Activated CD4-positive, alpha-beta T cell treated with anti-CD3 and anti-CD28 coated beads, Interleukin-2, amount 10 ng/mL, durations not matched to agents 7 days and 5 days (primary cell): Measurements from ENCODE around the gene AGBL3. TPM values are rescaled to one million over a fixed set of nuclear protein-coding genes. Genes with fewer than 3 reads are reported as not detected.

Experiments used
- CTCF ChIA-PET: fragments of 350-600 bp; sonication (Branson Sonifier 250); formaldehyde crosslinking; loops from one replicate; lab custom pipeline; 2021; ENCODE audit warnings: antibody characterized with exemption; lab: Charles Lee
- POLR2A ChIA-PET: fragments of 350-600 bp; sonication (Branson Sonifier 250); formaldehyde crosslinking; loops from one replicate; lab custom pipeline; 2021; ENCODE audit warnings: antibody characterized with exemption; lab: Charles Lee
- DNase-seq: peaks from one replicate; pipeline ENCODE4 v3.0.0-alpha.2; 2020
- H3K27ac Mint-ChIP-seq: one replicate; pipeline ENCODE4 v1.8.0; 2021; ENCODE audit warnings: mild to moderate bottlenecking, moderate library complexity, mixed read lengths
- H3K27me3 Mint-ChIP-seq: one replicate; pipeline ENCODE4 v1.8.0; 2021; ENCODE audit warnings: mixed read lengths
- H3K36me3 Mint-ChIP-seq: one replicate; pipeline ENCODE4 v1.8.0; 2021; ENCODE audit warnings: low read depth, mixed read lengths
- H3K4me1 Mint-ChIP-seq: one replicate; pipeline ENCODE4 v1.8.0; 2021; ENCODE audit warnings: mixed read lengths
- H3K4me3 Mint-ChIP-seq: one replicate; pipeline ENCODE4 v1.8.0; 2021; ENCODE audit warnings: mild to moderate bottlenecking, moderate library complexity, mixed read lengths
- H3K9me3 Mint-ChIP-seq: one replicate; pipeline ENCODE4 v1.8.0; 2021; ENCODE audit warnings: mixed read lengths
- total RNA-seq, 2 experiments: library from RNA; stranded (reverse); gene quantifications; one replicate each; pipeline ENCODE4 v1.2.3, GENCODE V29; 2021

Gene AGBL3
- total RNA-seq, 2 experiments from 2014 or later = 1.9 TPM

- Mint-ChIP-seq H3K9me3 (no peaks in the 10 kb centered on the region), H3K4me1 (peaks cover 31% of the 10 kb centered on the region), H3K27ac (peak overlapping the region; percentile 93), H3K27me3 (no peaks in the 10 kb centered on the region), H3K4me3 (peak overlapping the region; percentile 91), H3K36me3 (peaks cover 12% of the 10 kb centered on the region)
- no peak for DNase-seq
- ChIA-PET CTCF (interaction anchor here (0.7 to 2.6 kb wide), 15 partner anchors 10 to 341 kb away, joined by 3 to 12 read pairs (median 4); no protein-coding TSS in a partner anchor), POLR2A (interaction anchor here (0.6 kb wide), 3 partner anchors 51 to 550 kb away, joined by 3 read pairs; partner anchors contain the start of gene BPGM)
Measured at GRCh38 chr7:134985894-134986362, 380 bp upstream of the AGBL3 start.

- no peaks in the 10 kb centered on the region for H3K9me3 Mint-ChIP-seq
- ChIA-PET CTCF (interaction anchor here (0.6 to 1.4 kb wide), 6 partner anchors 13 to 302 kb away, joined by 3 to 4 read pairs (median 3); no protein-coding TSS in a partner anchor), POLR2A (no interaction called here)
- peaks cover 49% of the 10 kb centered on the region for H3K4me1 Mint-ChIP-seq
- H3K36me3 Mint-ChIP-seq = peaks cover 26% of the 10 kb centered on the region
- DNase-seq = no peak
- H3K27me3 Mint-ChIP-seq = no peaks in the 10 kb centered on the region
- no peak overlapping the region for H3K4me3 Mint-ChIP-seq
- no peak overlapping the region for H3K27ac Mint-ChIP-seq
Measured at GRCh38 chr7:134988161-134988560, 1.9 kb downstream of the AGBL3 start.

GRCh38 chr7:134991469-134992339 lies 5.4 kb downstream of the AGBL3 start:
- DNase-seq = no peak
- H3K4me1 Mint-ChIP-seq = peaks cover 56% of the 10 kb centered on the region
- no peaks in the 10 kb centered on the region for H3K9me3 Mint-ChIP-seq
- no peaks in the 10 kb centered on the region for H3K27me3 Mint-ChIP-seq
- ChIA-PET CTCF (interaction anchor here (1.3 kb wide), 1 partner anchor 179 kb away, joined by 5 read pairs; the partner anchor contains the start of gene CYREN), POLR2A (no interaction called here)
- H3K4me3 Mint-ChIP-seq = no peak overlapping the region
- H3K36me3 Mint-ChIP-seq = peaks cover 47% of the 10 kb centered on the region
- H3K27ac Mint-ChIP-seq = no peak overlapping the region

GRCh38 chr7:134992626-134993179 lies 6.4 kb downstream of the AGBL3 start:
- DNase-seq = no peak
- Mint-ChIP-seq H3K27me3 (no peaks in the 10 kb centered on the region), H3K4me1 (peaks cover 49% of the 10 kb centered on the region), H3K4me3 (no peak overlapping the region), H3K9me3 (no peaks in the 10 kb centered on the region), H3K27ac (no peak overlapping the region), H3K36me3 (peaks cover 47% of the 10 kb centered on the region)
- POLR2A ChIA-PET = no interaction called here
- CTCF ChIA-PET = interaction anchor here (1.3 kb wide), 1 partner anchor 178 kb away, joined by 5 read pairs; the partner anchor contains the start of gene CYREN

GRCh38 chr7:134993877-134994456 lies 7.7 kb downstream of the AGBL3 start:
- Mint-ChIP-seq H3K27ac (no peak overlapping the region), H3K36me3 (peaks cover 46% of the 10 kb centered on the region), H3K4me3 (no peak overlapping the region), H3K4me1 (peaks cover 46% of the 10 kb centered on the region), H3K9me3 (no peaks in the 10 kb centered on the region), H3K27me3 (no peaks in the 10 kb centered on the region)
- POLR2A ChIA-PET = no interaction called here
- CTCF ChIA-PET = interaction anchor here (0.6 kb wide), 1 partner anchor 175 kb away, joined by 3 read pairs; no protein-coding TSS in a partner anchor
- no peak for DNase-seq

- Mint-ChIP-seq H3K4me1 (peaks cover 38% of the 10 kb centered on the region), H3K9me3 (no peaks in the 10 kb centered on the region), H3K27me3 (no peaks in the 10 kb centered on the region), H3K4me3 (no peak overlapping the region), H3K27ac (peak overlapping the region; percentile 38), H3K36me3 (peaks cover 39% of the 10 kb centered on the region)
- peak; percentile 7 for DNase-seq
- ChIA-PET CTCF (interaction anchor here (1.7 kb wide), 1 partner anchor 9 kb away, joined by 12 read pairs; the partner anchor contains the start of gene AGBL3), POLR2A (no interaction called here)
Measured at GRCh38 chr7:134995239-134996096, 9.2 kb downstream of the AGBL3 start.

- peaks cover 35% of the 10 kb centered on the region for H3K4me1 Mint-ChIP-seq
- DNase-seq = no peak
- CTCF ChIA-PET = interaction anchor here (1.7 kb wide), 1 partner anchor 9 kb away, joined by 12 read pairs; the partner anchor contains the start of gene AGBL3
- peaks cover 35% of the 10 kb centered on the region for H3K36me3 Mint-ChIP-seq
- no peak overlapping the region for H3K4me3 Mint-ChIP-seq
- peak overlapping the region; percentile 38 for H3K27ac Mint-ChIP-seq
- POLR2A ChIA-PET = no interaction called here
- H3K27me3 Mint-ChIP-seq = no peaks in the 10 kb centered on the region
- H3K9me3 Mint-ChIP-seq = no peaks in the 10 kb centered on the region
Measured at GRCh38 chr7:134996097-134996550, 9.8 kb downstream of the AGBL3 start.

GRCh38 chr7:134997214-134997885 lies 11.0 kb downstream of the AGBL3 start:
- POLR2A ChIA-PET = no interaction called here
- H3K4me1 Mint-ChIP-seq = peaks cover 24% of the 10 kb centered on the region
- DNase-seq = no peak

GRCh38 chr7:134999136-134999535 lies 12.8 kb downstream of the AGBL3 start:
- H3K27ac Mint-ChIP-seq = no peak overlapping the region
- ChIA-PET POLR2A (no interaction called here), CTCF (no interaction called here)
- H3K36me3 Mint-ChIP-seq = peaks cover 17% of the 10 kb centered on the region
- H3K4me3 Mint-ChIP-seq = no peak overlapping the region
- H3K27me3 Mint-ChIP-seq = no peaks in the 10 kb centered on the region
- peaks cover 16% of the 10 kb centered on the region for H3K4me1 Mint-ChIP-seq
- no peak for DNase-seq
- H3K9me3 Mint-ChIP-seq = peaks cover 5% of the 10 kb centered on the region

More at GRCh38 chr7:134997214-134997885, 11.0 kb downstream of the AGBL3 start:
- Mint-ChIP-seq H3K4me3 (no peak overlapping the region), H3K9me3 (peaks cover 5% of the 10 kb centered on the region), H3K27me3 (no peaks in the 10 kb centered on the region), H3K36me3 (peaks cover 28% of the 10 kb centered on the region), H3K27ac (no peak overlapping the region)
- CTCF ChIA-PET = interaction anchor here (0.6 kb wide), 1 partner anchor 102 kb away, joined by 3 read pairs; no protein-coding TSS in a partner anchor

- no peak overlapping the region for H3K27ac Mint-ChIP-seq
- H3K4me3 Mint-ChIP-seq = no peak overlapping the region
- POLR2A ChIA-PET = no interaction called here
Measured at GRCh38 chr7:135001390-135002165, 15.3 kb downstream of the AGBL3 start.

GRCh38 chr7:135012229-135012628 lies 25.9 kb downstream of the AGBL3 start:
- ChIA-PET CTCF (no interaction called here), POLR2A (no interaction called here)
- Mint-ChIP-seq H3K9me3 (peaks cover 6% of the 10 kb centered on the region), H3K4me3 (no peak overlapping the region), H3K27ac (no peak overlapping the region), H3K27me3 (peaks cover 2% of the 10 kb centered on the region), H3K36me3 (no peaks in the 10 kb centered on the region), H3K4me1 (no peaks in the 10 kb centered on the region)
- DNase-seq = no peak

More at GRCh38 chr7:135001390-135002165, 15.3 kb downstream of the AGBL3 start:
- CTCF ChIA-PET = interaction anchor here (1.5 to 2.0 kb wide), 2 partner anchors 13 to 19 kb away, joined by 4 to 6 read pairs; no protein-coding TSS in a partner anchor
- DNase-seq = no peak
- no peaks in the 10 kb centered on the region for H3K4me1 Mint-ChIP-seq
- peaks cover 3% of the 10 kb centered on the region for H3K36me3 Mint-ChIP-seq
- H3K27me3 Mint-ChIP-seq = no peaks in the 10 kb centered on the region
- peaks cover 5% of the 10 kb centered on the region for H3K9me3 Mint-ChIP-seq
